ACC112 (cell line): ENCODE results near the gene LOC128125822.

ENCODE experiments used
- H2AFZ ChIP-seq: fragments of 200-600 bp; sonication (generic); one replicate; pipeline ENCODE4 v1.6.0; 2017; ENCODE audit warnings: antibody characterized with exemption, low read length; ENCODE audit not compliant: unreplicated experiment
- H3K27ac ChIP-seq: fragments of 200-600 bp; sonication (generic); 2 replicates; pipeline ENCODE4 v1.5.1; 2014; ENCODE audit warnings: low read depth, mild to moderate bottlenecking, antibody characterized with exemption, low read length, moderate library complexity
- H3K27me3 ChIP-seq: fragments of 200-600 bp; sonication (generic); 2 replicates; pipeline ENCODE4 v1.6.1; 2014; ENCODE audit warnings: mild to moderate bottlenecking, antibody characterized with exemption, low read length, moderate library complexity, mixed read lengths; ENCODE audit not compliant: insufficient read depth
- H3K36me3 ChIP-seq: fragments of 200-600 bp; sonication (generic); 2 replicates; pipeline ENCODE4 v1.6.1; 2016; ENCODE audit warnings: mild to moderate bottlenecking, antibody characterized with exemption, low read length, moderate library complexity, mixed read lengths; ENCODE audit not compliant: insufficient read depth
- H3K4me1 ChIP-seq: fragments of 200-600 bp; sonication (generic); one replicate; pipeline ENCODE4 v1.6.1; 2016; ENCODE audit warnings: low read length, mixed read lengths; ENCODE audit not compliant: insufficient read depth, unreplicated experiment, control insufficient read depth
- H3K4me3 ChIP-seq: fragments of 200-600 bp; sonication (generic); 2 replicates; pipeline ENCODE4 v1.5.1; 2014; ENCODE audit warnings: mild to moderate bottlenecking, low read depth, low read length
- H3K79me2 ChIP-seq: fragments of 200-600 bp; sonication (generic); one replicate; pipeline ENCODE4 v1.6.0; 2016; ENCODE audit warnings: low read length; ENCODE audit not compliant: control insufficient read depth, unreplicated experiment, insufficient read depth

Gene LOC128125822

DNA sequence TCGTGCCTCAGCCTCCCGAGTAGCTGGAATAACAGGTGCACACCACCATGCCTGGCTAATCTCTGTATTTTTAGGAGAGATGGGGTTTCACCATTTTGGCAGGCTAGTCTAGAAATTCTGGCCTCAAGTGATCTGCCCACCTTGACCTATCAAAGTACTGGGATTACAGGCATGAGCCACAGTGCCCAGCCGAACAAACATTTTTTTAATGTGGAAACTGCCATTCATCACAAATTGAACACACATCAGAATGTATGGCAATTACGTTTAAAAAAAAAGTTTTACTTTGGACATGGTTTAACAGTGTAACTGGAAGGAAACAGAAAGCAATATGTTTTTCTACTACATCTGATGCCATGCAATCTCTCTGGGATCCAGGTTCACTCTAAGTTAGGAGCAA lies 38.3 kb upstream of the LOC128125822 start:
- Histone ChIP-seq H2AFZ (no peak overlapping the region), H3K4me1 (peaks cover 11% of the 10 kb centered on the region), H3K4me3 (no peak overlapping the region), H3K79me2 (no peaks in the 10 kb centered on the region), H3K27ac (no peak overlapping the region), H3K27me3 (no peaks in the 10 kb centered on the region), H3K36me3 (no peaks in the 10 kb centered on the region)

DNA sequence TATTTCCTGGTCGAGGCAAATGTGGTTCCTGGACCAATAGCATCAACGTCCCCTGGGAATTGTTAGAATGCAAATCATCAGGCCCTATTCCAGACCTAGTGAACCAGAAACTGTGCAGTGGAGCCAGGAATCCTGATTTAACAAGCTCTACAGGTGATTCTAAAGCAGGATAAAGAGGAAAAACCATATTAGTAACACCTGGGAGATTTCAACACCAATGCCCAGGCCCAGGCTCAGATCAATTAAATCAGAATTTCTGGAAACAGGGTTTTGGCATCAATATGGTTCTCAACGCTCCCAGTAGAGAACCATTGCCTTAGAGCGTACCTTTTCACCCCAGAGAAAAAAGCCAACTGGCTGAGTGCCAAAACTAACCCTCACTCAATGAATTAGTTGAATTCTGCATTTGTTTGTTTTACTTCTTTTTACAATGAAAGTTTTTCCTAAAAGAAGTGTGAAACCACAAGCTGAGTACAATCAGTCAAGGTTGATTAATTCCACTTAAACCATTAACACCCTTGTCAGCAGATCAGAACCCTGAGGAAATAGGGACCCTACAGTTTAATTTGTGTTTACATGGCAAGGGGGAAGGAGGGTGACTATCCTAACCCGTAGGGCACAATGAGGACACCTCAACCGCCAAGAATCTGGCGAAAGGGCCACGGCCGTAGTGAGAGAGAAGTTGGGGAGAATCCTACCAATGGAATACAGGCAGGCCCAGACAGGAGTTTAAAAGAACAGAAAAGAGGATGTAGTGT lies 34.9 kb upstream of the LOC128125822 start:
- Histone ChIP-seq H2AFZ (no peak overlapping the region), H3K27ac (no peak overlapping the region), H3K4me3 (no peak overlapping the region), H3K36me3 (no peaks in the 10 kb centered on the region), H3K4me1 (peaks cover 6% of the 10 kb centered on the region), H3K27me3 (no peaks in the 10 kb centered on the region), H3K79me2 (no peaks in the 10 kb centered on the region)

GRCh38 chr6:63537959-63538300 lies 34.4 kb upstream of the LOC128125822 start:
- Histone ChIP-seq H3K27me3 (no peaks in the 10 kb centered on the region), H2AFZ (no peak overlapping the region), H3K36me3 (no peaks in the 10 kb centered on the region), H3K79me2 (no peaks in the 10 kb centered on the region), H3K27ac (no peak overlapping the region), H3K4me1 (peaks cover 6% of the 10 kb centered on the region), H3K4me3 (no peak overlapping the region)

DNA sequence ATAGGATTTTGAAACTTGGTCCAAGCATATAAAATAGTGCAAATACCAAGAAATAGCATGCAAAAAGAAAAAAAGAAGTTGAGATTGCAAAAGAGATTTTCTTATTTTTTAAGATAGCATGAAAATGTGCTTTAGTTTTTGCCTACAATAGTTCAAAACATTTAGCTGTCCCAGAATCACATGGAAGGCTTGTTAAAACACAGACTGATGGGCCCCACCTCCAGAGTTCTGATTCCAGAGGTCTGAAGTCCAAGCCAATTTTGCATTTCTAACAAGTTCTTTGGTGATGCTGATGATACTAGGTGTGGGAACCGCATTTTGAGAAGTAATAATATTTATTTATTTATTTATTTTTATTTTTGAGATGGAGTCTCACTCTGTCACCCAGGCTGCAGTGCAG lies 33.7 kb upstream of the LOC128125822 start:
- Histone ChIP-seq H2AFZ (no peak overlapping the region), H3K36me3 (no peaks in the 10 kb centered on the region), H3K4me3 (no peak overlapping the region), H3K27me3 (no peaks in the 10 kb centered on the region), H3K4me1 (peaks cover 8% of the 10 kb centered on the region), H3K27ac (no peak overlapping the region), H3K79me2 (no peaks in the 10 kb centered on the region)

DNA sequence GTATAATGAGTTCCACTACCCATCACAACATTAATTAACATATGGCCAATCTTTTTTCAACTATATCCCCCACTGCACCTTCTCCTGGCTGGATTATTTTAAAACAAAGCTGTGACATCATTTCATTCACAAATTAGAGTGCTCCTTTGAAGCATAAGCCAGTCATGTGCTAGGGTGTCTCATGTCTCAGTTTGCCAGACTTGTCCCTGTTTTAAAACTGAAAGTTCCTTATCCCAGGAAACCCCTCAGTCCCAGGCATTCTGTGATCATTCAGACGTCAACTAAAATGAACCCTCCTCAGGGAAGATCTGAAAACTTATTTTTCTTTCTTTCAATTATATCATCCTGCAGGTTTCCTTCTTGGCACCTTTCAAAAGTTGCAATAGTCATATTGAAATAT lies 29.3 kb upstream of the LOC128125822 start:
- Histone ChIP-seq H3K27me3 (no peaks in the 10 kb centered on the region), H2AFZ (no peak overlapping the region), H3K4me1 (peaks cover 7% of the 10 kb centered on the region), H3K4me3 (no peak overlapping the region), H3K36me3 (no peaks in the 10 kb centered on the region), H3K79me2 (no peaks in the 10 kb centered on the region), H3K27ac (no peak overlapping the region)

GRCh38 chr6:63543982-63544381 lies 28.3 kb upstream of the LOC128125822 start:
- H3K27ac ChIP-seq, result no peak overlapping the region
- no peaks in the 10 kb centered on the region for H3K79me2 ChIP-seq
- H2AFZ ChIP-seq, result no peak overlapping the region
- no peaks in the 10 kb centered on the region for H3K27me3 ChIP-seq
- H3K4me1 ChIP-seq, result peaks cover 7% of the 10 kb centered on the region
- no peaks in the 10 kb centered on the region for H3K36me3 ChIP-seq
- H3K4me3 ChIP-seq, result no peak overlapping the region

DNA sequence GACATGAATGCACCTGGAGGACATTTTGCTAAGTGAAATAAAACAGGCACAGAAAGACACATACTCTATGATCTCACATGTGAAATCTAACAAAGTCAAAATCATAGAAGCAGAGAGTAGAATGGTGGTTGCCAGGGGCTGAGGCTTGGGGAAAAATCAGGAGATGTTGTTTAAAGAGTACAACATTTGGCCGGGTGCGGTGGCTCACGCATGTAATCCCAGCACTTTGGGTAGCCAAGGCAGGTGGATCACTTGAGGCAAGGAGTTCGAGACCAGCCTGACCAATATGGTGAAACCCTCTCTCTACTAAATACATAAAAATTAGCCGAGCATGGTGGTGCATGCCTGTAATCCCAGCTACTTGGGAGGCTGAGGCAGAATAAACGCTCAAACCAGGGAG lies 26.0 kb upstream of the LOC128125822 start:
- Histone ChIP-seq H3K27me3 (no peaks in the 10 kb centered on the region), H3K36me3 (no peaks in the 10 kb centered on the region)

DNA sequence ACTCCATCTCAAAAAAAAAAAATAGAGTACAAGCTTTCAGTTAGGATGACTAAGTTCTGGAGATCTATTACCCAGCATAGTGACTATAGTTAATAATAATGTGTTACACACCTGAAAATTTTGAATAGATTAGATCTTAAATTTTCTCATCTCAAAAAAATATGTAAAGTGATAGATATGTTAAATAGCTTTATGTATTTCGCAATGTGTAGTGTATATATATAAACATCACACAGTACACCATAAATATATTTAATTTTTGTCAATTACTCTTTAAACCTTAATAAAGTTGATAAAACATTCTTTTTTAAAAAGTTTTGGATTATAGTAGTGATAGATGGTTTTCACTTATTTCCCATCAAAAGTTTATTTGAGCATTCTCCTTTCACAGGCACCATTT lies 25.6 kb upstream of the LOC128125822 start:
- H3K4me1 ChIP-seq, result peaks cover 7% of the 10 kb centered on the region

More for the DNA sequence above, 26.0 kb upstream of the LOC128125822 start:
- Histone ChIP-seq H3K79me2 (no peaks in the 10 kb centered on the region), H3K27ac (no peak overlapping the region), H3K4me3 (no peak overlapping the region), H3K4me1 (peaks cover 7% of the 10 kb centered on the region), H2AFZ (no peak overlapping the region)

DNA sequence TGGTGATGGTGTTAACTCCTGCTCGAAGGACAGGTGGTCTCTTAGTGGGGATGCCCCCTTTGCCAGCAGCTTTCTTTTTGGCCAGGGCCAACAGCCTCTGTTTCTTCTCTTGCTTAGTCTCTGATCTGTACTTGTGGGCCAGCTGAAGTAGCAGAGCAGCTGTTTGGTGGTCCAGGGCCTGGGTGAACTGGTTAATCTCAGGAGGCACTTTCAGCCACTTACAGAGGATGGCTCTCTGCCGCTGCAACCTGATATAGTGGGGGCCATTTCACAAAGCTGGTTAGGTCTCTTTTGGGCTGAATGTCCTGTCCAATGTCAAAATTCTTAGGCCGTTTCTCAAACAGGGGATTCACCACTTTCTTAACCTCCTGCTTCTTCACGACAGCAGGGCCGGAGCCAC lies 23.2 kb upstream of the LOC128125822 start:
- Histone ChIP-seq H3K79me2 (no peaks in the 10 kb centered on the region), H3K27ac (no peak overlapping the region), H3K27me3 (no peaks in the 10 kb centered on the region), H2AFZ (no peak overlapping the region), H3K4me1 (no peaks in the 10 kb centered on the region), H3K36me3 (no peaks in the 10 kb centered on the region), H3K4me3 (no peak overlapping the region)

More for the DNA sequence above, 25.6 kb upstream of the LOC128125822 start:
- Histone ChIP-seq H2AFZ (no peak overlapping the region), H3K4me3 (no peak overlapping the region), H3K27ac (no peak overlapping the region), H3K27me3 (no peaks in the 10 kb centered on the region), H3K36me3 (no peaks in the 10 kb centered on the region), H3K79me2 (no peaks in the 10 kb centered on the region)

- H2AFZ ChIP-seq, result no peak overlapping the region
Measured at GRCh38 chr6:63553208-63553607, 19.1 kb upstream of the LOC128125822 start.

GRCh38 chr6:63553900-63554299 lies 18.4 kb upstream of the LOC128125822 start:
- H2AFZ ChIP-seq, result no peak overlapping the region
- no peaks in the 10 kb centered on the region for H3K79me2 ChIP-seq

More at GRCh38 chr6:63553208-63553607, 19.1 kb upstream of the LOC128125822 start:
- Histone ChIP-seq H3K79me2 (no peaks in the 10 kb centered on the region), H3K27ac (no peak overlapping the region), H3K27me3 (no peaks in the 10 kb centered on the region), H3K4me1 (no peaks in the 10 kb centered on the region), H3K4me3 (no peak overlapping the region), H3K36me3 (no peaks in the 10 kb centered on the region)

More at GRCh38 chr6:63553900-63554299, 18.4 kb upstream of the LOC128125822 start:
- H3K27ac ChIP-seq, result no peak overlapping the region
- H3K4me1 ChIP-seq, result no peaks in the 10 kb centered on the region
- no peaks in the 10 kb centered on the region for H3K36me3 ChIP-seq
- H3K27me3 ChIP-seq, result no peaks in the 10 kb centered on the region
- no peak overlapping the region for H3K4me3 ChIP-seq
